ENCODE results near the gene A3GALT2.

Gene A3GALT2

DNA sequence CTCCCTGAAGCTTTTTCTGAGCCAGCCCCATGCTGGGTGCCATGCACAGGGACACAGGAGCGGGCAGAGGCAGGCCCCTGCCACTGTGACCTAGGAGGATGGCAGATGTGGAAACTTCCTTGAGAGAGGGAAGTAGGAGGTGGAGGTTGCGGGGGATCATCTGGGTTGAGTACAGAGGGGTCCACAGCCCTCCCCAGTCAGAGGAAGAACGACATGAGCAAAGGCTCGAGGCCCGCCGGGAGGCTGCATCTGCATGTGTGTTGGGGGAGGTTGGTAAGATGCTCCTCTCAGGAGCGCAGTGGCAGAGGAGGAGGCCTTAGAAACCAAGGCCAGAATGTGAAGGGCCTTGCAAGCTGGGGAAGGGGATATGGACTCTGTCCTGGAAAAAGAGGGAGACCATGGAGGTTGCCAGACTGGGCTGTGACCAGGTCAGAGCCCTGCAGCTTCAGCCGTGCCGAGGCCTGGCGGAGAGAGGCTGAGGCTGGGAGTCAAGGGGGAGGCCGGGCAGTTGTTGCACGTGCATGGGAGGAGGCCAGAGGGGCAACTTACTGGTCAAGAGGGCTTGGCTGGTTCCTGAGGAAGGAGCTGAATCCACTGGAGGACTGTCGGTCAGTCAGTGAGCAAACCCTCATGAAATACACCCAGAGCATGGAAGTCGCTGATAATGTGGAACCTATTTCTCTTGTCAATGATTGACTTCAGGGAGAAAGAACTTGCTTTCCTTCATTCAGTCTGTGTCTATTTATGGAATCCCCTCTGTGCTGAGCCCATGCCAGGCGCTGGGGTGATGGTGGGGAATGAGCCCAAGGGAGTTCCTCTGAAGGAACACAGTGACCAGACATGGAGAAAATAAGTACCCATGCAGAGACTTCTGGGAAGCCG, 31.7 kb downstream of the A3GALT2 start:
- no peak for DNase-seq

- DNase-seq, result no peak
Observed at GRCh38 chr1:33287317-33287716, 33.6 kb downstream of the A3GALT2 start.

DNA sequence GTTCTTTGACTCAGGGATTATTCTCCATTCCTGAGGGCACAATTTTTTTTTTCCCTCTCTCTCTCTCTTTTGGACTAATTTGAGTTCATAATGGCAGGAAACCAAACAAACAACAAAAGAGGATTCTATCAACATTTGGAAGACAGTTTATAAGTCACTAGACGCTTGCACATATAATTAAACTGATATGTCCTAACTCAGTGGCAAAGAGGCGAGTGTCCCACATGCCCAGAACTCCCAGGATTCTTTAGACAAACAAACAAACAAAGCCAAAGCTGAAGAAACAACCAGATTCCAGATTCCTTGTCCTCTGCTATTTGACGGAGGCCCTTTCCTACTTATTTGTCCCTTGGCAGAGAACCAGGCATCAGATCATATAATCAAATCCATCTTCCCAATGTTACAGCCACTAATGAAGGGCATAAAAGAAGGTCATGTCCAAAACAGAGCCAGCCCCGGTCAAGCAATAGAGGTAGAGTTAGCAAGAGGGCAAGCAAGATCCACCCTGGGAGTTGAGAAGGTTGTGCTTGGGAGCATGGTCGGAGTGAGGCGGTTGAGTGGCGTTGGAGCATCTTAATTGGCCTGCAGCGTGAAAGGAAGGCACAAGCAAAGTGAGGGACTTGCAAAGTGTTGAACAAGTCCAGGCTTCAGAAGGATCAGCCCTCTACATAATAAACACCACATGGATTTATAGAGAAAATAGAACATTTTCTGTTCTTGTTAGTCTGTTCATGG, 34.3 kb downstream of the A3GALT2 start:
- DNase-seq, result no peak

- no peak for DNase-seq
Observed at GRCh38 chr1:33284049-33284448, 36.8 kb downstream of the A3GALT2 start.

DNA sequence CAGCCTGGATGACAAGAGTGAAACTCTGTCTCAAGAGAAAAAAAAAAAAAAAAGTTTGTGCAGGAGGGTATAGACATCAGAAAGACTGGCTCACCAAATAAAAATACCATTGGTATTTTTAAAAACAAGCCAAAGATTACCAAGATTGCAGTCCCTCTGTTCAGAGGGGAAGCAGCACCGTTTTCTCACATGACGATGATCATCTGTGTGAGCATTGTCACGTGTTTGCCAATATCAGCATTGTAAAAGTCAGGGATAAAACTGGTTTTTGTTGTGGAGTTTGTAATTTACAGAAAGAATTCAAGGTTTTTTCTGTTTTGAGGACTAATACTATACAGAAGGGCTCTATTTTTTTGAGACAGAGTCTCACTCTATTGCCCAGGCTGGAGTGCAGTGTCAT, 38.1 kb downstream of the A3GALT2 start:
- no peak for DNase-seq

DNA sequence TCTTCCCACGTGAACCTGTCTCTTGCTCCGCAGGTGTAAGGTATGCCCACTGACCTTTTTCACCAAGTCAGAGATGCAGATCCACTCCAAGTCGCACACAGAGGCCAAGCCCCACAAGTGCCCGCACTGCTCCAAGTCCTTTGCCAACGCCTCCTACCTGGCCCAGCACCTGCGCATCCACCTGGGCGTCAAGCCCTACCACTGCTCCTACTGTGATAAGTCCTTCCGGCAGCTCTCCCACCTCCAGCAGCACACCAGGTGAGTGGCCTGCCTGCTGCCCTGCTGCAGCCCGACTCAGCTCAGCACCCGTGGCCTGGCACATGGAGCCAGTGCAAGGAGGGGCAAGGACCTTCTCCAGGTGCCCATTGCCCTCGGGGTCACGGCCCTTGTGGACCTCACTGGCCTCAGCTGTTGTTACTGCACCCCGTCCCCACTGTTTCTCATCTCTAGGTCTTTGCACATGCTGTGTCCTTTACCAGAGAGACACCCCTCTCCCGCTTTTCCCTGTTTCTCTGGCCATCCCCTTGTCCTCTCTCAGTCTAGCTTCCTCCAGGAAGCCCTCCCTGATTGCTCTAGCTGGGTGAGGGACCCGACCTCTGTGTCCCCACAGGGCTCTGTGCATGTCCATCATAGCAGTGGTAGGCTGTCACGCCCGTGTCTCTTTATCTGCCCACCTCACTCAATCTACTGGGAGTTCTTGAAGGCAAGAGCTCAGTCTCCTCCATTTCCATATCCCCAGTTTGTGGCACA, 39.2 kb downstream of the A3GALT2 start:
- DNase-seq, result no peak

DNA sequence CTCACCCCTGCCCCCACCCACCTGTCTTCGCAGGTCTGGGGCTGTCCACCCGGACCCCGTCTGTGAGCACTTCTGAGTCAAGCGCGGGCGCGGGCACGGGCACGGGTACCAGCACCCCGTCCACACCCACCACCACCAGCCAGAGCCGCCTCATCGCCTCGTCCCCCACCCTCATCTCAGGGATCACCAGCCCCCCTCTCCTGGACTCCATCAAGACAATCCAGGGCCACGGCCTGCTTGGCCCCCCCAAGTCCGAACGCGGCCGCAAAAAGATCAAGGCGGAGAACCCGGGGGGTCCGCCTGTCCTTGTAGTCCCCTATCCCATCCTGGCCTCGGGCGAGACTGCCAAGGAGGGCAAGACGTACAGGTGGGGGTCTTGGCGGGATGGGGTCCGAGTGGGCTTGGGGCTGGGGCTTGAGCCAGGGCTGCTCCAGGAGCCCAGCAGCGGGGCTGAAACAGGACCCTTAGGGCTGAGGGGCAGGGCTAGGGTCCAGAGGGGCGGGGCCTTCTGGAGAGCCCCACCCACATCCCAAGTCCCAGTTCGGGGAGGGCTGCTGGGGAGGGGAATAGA, 40.7 kb downstream of the A3GALT2 start:
- no peak for DNase-seq

- DNase-seq, result no peak
Observed at GRCh38 chr1:33277488-33278084, 43.3 kb downstream of the A3GALT2 start.

DNA sequence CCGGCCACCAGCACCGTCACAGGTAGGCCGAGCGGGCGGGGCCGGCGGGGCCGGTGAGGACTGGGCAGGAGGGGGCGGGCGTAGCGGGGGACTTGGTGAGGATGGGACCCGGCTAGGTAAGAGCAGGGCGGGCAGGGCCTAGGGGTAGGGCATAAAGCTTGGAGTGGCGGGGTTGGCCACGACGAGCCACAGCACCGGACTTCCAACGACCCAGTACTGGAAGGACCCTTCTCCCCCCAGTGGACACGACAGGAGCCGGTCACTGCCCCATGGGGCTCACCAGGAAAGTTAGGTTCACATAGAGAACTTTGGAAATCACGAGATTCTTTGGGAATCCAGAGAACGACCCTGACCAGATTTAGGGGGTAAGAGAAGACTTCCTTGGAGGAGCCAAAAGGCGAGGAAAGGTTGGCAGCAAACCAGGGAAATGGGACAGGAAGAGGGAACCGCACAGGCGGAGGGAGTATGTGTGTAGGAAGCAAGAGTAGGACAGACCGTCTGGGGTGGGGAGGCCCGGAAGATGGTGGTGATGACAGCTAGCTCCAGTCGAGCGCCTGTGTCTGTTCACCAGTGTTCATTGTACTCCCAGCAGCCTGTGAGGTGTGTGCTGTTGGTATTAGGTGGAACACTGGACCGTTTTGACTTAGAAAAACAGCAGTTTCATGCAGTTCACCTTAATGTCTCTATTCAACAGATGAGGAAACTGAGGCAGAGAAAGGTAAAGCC, 44.2 kb downstream of the A3GALT2 start:
- DNase-seq, result no peak

DNA sequence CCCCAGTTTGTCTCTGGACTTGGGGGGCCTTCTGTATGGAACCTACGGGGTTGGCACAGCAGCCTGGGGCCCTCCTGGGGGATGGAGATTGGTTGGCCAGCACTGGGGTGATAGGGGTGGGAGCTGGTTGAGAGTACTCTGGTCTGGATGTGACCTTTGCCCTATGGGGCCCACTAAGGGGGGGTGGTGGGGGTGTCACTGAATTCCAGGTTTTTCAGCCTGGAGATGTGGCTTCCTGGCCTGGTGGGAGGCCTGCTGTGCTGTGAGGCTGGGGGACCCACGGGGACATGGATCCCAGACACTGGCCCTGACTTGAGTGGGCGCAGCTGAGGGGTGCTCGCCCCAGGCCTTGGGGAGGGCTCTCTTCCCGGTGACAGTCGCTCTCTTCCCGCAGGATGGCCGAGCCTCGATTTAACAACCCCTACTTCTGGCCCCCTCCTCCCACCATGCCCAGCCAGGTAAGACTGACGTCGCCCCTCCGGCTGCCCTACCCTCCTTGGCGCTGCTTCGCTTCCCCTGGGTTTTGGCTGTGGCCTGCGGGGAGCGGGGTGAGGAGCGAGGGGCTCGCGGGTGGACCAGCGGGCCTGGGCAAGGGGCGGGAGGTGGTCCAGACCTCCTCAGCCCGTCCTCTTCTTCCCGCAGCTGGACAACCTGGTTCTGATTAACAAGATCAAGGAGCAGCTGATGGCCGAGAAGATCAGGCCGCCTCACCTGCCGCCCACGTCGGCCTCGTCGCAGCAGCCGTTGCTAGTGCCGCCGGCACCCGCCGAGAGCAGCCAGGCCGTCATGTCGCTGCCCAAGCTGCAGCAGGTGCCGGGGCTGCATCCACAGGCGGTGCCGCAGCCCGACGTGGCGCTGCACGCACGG, 45.0 kb downstream of the A3GALT2 start:
- no peak for DNase-seq

- no peak for DNase-seq
Observed at GRCh38 chr1:33275195-33275594, 45.7 kb downstream of the A3GALT2 start.

DNA sequence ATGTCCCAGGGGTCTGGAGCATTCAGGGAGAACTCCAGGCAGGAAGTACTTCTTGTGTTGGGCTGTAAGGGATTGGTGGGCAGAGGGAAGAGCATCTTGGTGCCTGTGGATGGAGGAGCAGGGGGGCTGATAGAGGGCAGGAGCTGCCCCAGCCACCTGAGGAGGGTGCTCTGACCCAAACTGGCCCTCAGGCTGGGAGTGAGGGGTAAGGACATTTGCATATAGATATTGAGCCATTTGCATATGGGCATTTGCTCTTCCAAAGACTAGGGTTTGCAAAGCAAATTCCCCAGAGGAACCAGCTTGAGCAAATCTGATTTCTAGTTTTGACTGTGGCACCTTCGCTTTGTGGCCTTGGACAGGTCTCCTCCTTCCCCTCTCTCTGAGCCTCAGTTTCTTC, 46.5 kb downstream of the A3GALT2 start:
- DNase-seq, result no peak

DNA sequence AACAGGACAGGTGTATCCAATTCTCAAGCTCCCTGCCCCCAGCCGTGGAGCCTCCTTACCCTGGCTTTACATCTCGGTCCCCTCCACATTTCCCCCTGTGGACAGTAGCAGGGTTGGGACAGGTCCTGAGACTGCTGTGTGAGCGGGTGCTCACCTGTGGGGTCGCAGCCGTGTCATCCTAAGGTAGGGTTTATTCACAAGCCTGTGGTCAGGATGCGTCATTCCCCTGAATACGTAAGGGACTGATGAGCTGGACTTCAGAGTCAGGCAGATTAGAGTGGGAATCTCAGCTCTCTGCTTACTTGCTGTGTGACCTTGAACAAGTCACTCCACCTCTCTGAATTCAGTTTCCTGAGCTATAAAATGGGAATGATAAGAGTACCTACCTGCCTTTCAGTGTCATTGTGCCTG, 46.9 kb downstream of the A3GALT2 start:
- no peak for DNase-seq

DNA sequence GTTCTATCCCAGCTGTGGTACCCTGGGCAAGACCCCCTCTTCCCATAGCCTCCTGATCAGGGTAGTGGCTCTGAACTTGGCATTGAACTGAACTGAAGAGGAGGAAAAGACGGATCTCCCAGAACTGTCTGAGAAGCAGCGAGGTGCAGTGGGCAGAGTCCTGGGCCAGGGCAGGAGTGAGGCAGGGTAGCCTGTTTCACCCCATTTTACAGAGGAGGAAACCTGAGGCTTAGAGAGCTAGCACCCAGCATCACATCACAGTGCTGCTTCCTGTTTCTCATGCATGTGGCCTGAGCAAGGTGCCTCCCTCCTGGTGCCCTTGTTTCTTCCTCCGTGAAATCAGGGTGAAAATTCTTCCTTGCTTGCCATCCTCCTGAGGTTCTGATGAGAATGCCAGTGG, 47.5 kb downstream of the A3GALT2 start:
- no peak for DNase-seq

DNA sequence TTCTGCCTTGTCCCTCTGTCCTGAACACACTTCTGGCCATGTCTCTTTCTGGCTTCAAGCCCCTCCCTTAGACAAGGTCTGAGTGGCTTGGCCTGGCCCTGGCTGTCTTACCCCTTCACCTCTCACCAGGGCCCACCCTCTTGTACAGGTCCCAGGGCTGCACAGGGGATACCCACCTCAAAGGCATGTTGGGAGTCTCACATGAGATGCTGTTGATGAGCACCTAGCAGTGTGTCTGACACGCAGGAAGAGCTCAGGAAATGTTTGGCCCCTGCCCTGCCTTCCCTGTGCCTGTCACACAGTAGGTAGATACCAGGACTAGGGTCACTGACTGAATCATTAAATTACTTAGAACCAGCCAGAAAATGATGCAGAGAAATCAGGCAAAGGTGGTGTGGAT, 48.0 kb downstream of the A3GALT2 start:
- no peak for DNase-seq

- DNase-seq, result no peak
Observed at GRCh38 chr1:33272509-33272908, 48.4 kb downstream of the A3GALT2 start.

- no peak for DNase-seq
Observed at GRCh38 chr1:33271666-33272505, 49.0 kb downstream of the A3GALT2 start.

GRCh38 chr1:33270808-33271465, 50.0 kb downstream of the A3GALT2 start:
- DNase-seq, result no peak

DNA sequence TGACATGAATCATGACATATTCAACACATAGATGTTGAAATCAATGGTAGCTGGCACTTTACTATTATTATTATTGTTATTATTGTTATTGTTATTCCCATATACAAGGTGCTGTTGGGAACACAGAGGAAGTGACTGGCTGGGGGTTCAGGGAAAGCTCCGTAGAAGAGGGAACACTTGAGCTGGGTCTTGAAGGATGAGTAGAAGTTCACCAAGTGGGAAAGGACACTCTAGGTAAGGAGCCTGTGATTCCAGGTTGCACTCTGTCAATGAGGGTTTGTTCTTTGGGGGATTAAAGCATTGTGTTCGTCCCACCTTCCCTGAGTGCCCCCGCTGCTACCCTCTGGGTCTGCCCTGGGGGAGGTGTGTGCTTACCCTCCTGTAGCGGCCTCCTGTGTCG, 50.5 kb downstream of the A3GALT2 start:
- DNase-seq, result no peak

GRCh38 chr1:33269621-33270020, 51.3 kb downstream of the A3GALT2 start:
- no peak for DNase-seq
